Activated naive CD4-positive, alpha-beta T cell treated with anti-CD3 and anti-CD28 coated beads, Interleukin-2, amount 50 U/mL, for 72 hours (primary cell): ENCODE data around the gene PCBP3. TPM values are rescaled to one million over a fixed set of nuclear protein-coding genes. Genes with fewer than 3 reads are reported as not detected.

ENCODE experiments used
- ATAC-seq, 2 donors: fragments of 150-1000 bp; cut with Tn5 transposase; 2 replicates each; pipeline ENCODE4 v1.10.0; 2021; ENCODE audit warnings: mild to moderate bottlenecking in 2 of 2, moderate library complexity in 2 of 2
- DNase-seq, 2 donors: peaks; one replicate each; pipeline ENCODE4 v3.0.0; 2021 to 2022; ENCODE audit warnings: low spot score in 2 of 2
- H3K27ac Mint-ChIP-seq, 2 donors: one replicate each; pipeline ENCODE4 v1.8.0; 2022; ENCODE audit warnings: mild to moderate bottlenecking in 2 of 2, mixed read lengths in 2 of 2
- H3K36me3 Mint-ChIP-seq, 2 donors: one replicate each; pipeline ENCODE4 v1.8.0; 2022; ENCODE audit warnings: mixed read lengths in 2 of 2
- H3K9me3 Mint-ChIP-seq, 2 donors: one replicate each; pipeline ENCODE4 v1.8.0; 2022; ENCODE audit warnings: mixed read lengths in 2 of 2
- total RNA-seq, 2 donors: library from RNA; stranded (reverse); gene quantifications; one replicate each; pipeline ENCODE4 v1.2.3, GENCODE V29; 2022

PCBP3 gene
- total RNA-seq, 2 donors from 2014 or later, result 19.7 to 26.3 TPM

GRCh38 chr21:45898028-45898350 is 254.5 kb downstream of the PCBP3 start:
- Mint-ChIP-seq H3K9me3 (no peaks in the 10 kb centered on the region), H3K36me3 (no peaks in the 10 kb centered on the region), H3K27ac (no peak overlapping the region)
- no peak for ATAC-seq
- DNase-seq, result no peak

GRCh38 chr21:45898781-45899180 is 255.3 kb downstream of the PCBP3 start:
- DNase-seq, result no peak
- ATAC-seq, result no peak
- H3K27ac Mint-ChIP-seq, result no peak overlapping the region
- no peaks in the 10 kb centered on the region for H3K36me3 Mint-ChIP-seq
- no peaks in the 10 kb centered on the region for H3K9me3 Mint-ChIP-seq

- H3K9me3 Mint-ChIP-seq, result no peaks in the 10 kb centered on the region
- no peak overlapping the region for H3K27ac Mint-ChIP-seq
- no peak for DNase-seq
- no peaks in the 10 kb centered on the region for H3K36me3 Mint-ChIP-seq
- no peak for ATAC-seq
Measured at GRCh38 chr21:45899317-45900033, 255.9 kb downstream of the PCBP3 start.

GRCh38 chr21:45900034-45900868 is 256.7 kb downstream of the PCBP3 start:
- ATAC-seq (no peak), DNase-seq (no peak)
- Mint-ChIP-seq H3K9me3 (no peaks in the 10 kb centered on the region), H3K27ac (no peak overlapping the region), H3K36me3 (no peaks in the 10 kb centered on the region)

GRCh38 chr21:45901061-45901690 is 257.7 kb downstream of the PCBP3 start:
- Mint-ChIP-seq H3K27ac (peak overlapping the region in 1 of 2 donors; percentile 17), H3K9me3 (no peaks in the 10 kb centered on the region), H3K36me3 (no peaks in the 10 kb centered on the region)
- ATAC-seq (no peak), DNase-seq (no peak)

- ATAC-seq, result no peak
- Mint-ChIP-seq H3K36me3 (no peaks in the 10 kb centered on the region), H3K9me3 (no peaks in the 10 kb centered on the region), H3K27ac (no peak overlapping the region)
- DNase-seq, result no peak
Measured at GRCh38 chr21:45902292-45902995, 258.9 kb downstream of the PCBP3 start.

- Mint-ChIP-seq H3K9me3 (no peaks in the 10 kb centered on the region), H3K27ac (no peak overlapping the region), H3K36me3 (no peaks in the 10 kb centered on the region)
- no peak for DNase-seq
- no peak for ATAC-seq
Measured at GRCh38 chr21:45905196-45905595, 261.7 kb downstream of the PCBP3 start.

- DNase-seq, result no peak
- H3K9me3 Mint-ChIP-seq, result no peaks in the 10 kb centered on the region
- H3K27ac Mint-ChIP-seq, result no peak overlapping the region
- no peak for ATAC-seq
- H3K36me3 Mint-ChIP-seq, result no peaks in the 10 kb centered on the region
Measured at GRCh38 chr21:45906196-45906805, 262.8 kb downstream of the PCBP3 start.

- Mint-ChIP-seq H3K36me3 (no peaks in the 10 kb centered on the region), H3K27ac (no peak overlapping the region), H3K9me3 (no peaks in the 10 kb centered on the region)
- DNase-seq (no peak), ATAC-seq (no peak)
Measured at GRCh38 chr21:45906859-45907258, 263.3 kb downstream of the PCBP3 start.

- Mint-ChIP-seq H3K9me3 (no peaks in the 10 kb centered on the region), H3K36me3 (no peaks in the 10 kb centered on the region), H3K27ac (no peak overlapping the region)
- ATAC-seq (no peak), DNase-seq (no peak)
Measured at GRCh38 chr21:45908536-45909237, 265.2 kb downstream of the PCBP3 start.

GRCh38 chr21:45909238-45909988 is 265.9 kb downstream of the PCBP3 start:
- Mint-ChIP-seq H3K9me3 (no peaks in the 10 kb centered on the region), H3K36me3 (no peaks in the 10 kb centered on the region), H3K27ac (no peak overlapping the region)
- no peak for DNase-seq
- ATAC-seq, result no peak

- ATAC-seq (no peak), DNase-seq (no peak)
- H3K9me3 Mint-ChIP-seq, result no peaks in the 10 kb centered on the region
- no peak overlapping the region for H3K27ac Mint-ChIP-seq
- no peaks in the 10 kb centered on the region for H3K36me3 Mint-ChIP-seq
Measured at GRCh38 chr21:45910155-45910547, 266.6 kb downstream of the PCBP3 start.

- Mint-ChIP-seq H3K36me3 (no peaks in the 10 kb centered on the region), H3K9me3 (no peaks in the 10 kb centered on the region), H3K27ac (no peak overlapping the region)
- ATAC-seq (no peak), DNase-seq (no peak)
Measured at GRCh38 chr21:45910548-45911221, 267.2 kb downstream of the PCBP3 start.

- no peak for ATAC-seq
- Mint-ChIP-seq H3K9me3 (no peaks in the 10 kb centered on the region), H3K36me3 (no peaks in the 10 kb centered on the region), H3K27ac (peak overlapping the region in 1 of 2 donors; percentile 79)
- no peak for DNase-seq
Measured at GRCh38 chr21:45911806-45912325, 268.3 kb downstream of the PCBP3 start.
